GM12872 (cell line): Measurements from ENCODE around the gene REXO4.

Source experiments
- TF ChIP-seq, protein P1 (sequence below): IDR thresholded peaks from 3 replicates; pipeline ENCODE4 v1.5.1; 2011; ENCODE audit warnings: low read depth, mild to moderate bottlenecking, low read length, moderate library complexity; ENCODE audit not compliant: insufficient read depth

Gene REXO4

DNA sequence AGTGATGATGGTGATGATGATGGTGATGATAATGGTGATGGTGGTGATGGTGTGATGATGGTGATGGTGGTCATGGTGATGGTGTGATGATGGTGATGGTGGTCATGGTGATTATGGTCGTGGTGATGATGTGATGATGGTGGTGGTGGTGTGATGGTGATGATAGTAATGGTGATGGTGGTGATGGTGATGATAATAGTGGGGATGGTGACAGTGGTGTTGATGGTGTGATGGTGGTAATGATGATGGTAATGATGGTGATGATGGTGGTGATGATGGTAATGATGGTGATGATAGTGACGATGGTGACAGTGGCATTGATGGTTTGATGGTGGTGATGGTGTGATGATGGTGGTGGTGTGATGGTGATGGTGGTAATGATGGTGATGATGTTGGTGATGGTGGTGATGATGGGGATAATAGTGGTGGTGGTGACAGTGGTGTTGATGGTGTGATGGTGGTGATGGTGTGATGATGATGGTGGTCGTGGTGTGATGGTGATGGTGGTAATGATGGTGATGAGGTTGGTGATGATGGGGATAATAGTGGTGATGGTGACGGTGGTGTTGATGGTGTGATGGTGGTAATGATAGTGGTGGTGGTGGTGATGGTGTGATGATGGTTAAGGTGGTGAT, 35.2 kb downstream of the REXO4 start:
- TF ChIP-seq, protein P1, sequence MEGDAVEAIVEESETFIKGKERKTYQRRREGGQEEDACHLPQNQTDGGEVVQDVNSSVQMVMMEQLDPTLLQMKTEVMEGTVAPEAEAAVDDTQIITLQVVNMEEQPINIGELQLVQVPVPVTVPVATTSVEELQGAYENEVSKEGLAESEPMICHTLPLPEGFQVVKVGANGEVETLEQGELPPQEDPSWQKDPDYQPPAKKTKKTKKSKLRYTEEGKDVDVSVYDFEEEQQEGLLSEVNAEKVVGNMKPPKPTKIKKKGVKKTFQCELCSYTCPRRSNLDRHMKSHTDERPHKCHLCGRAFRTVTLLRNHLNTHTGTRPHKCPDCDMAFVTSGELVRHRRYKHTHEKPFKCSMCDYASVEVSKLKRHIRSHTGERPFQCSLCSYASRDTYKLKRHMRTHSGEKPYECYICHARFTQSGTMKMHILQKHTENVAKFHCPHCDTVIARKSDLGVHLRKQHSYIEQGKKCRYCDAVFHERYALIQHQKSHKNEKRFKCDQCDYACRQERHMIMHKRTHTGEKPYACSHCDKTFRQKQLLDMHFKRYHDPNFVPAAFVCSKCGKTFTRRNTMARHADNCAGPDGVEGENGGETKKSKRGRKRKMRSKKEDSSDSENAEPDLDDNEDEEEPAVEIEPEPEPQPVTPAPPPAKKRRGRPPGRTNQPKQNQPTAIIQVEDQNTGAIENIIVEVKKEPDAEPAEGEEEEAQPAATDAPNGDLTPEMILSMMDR: no peak

DNA sequence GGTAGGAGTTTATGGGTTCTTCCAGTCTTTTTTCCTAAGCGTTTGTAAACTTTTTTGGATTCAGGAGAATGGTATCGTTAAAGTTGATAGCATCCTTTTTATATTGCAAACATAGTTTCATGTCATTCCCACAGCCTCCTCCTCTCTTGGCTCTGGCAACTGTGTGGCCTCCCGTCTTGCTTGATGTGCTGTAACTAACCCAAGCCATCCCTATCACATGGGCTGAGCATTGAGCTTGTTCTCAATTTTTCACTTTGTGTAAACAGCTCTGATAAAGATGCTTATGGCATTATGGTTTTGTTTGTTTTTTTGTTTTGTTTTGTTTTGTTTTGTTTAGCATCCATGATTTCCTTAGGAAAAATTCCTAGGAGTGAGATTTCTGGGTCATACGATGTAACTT, 37.1 kb downstream of the REXO4 start:
- TF ChIP-seq, protein P1: no peak

GRCh38 chr9:133379153-133380086, 38.4 kb downstream of the REXO4 start:
- TF ChIP-seq, protein P1: no peak

DNA sequence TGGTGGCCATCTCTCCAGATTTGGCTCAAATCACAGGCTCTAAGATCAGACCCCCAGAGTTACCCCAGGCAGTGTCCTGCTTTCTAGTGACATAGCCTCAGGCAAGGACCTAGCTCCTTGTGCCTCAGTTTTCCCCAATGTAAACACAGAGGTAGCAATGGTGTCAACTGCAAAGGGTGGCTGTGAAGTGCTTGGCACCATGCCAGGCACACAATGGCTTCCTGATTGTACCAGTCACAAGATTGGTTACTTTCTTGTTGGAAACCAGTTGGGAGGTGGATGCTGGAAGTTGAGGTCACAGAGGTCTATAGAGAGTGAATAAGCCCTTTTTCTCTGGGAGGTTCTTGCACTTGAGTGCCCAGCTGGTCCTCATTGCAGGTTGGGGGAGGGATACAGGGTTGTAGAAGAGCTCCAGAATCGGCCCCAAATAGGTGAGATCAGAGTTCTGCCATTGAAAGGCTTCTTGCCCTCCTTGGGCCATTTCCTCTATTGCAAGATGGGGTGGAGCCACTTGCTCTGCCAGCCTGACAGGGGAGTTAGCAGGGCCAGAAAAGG, 39.3 kb downstream of the REXO4 start:
- TF ChIP-seq, protein P1: no peak

DNA sequence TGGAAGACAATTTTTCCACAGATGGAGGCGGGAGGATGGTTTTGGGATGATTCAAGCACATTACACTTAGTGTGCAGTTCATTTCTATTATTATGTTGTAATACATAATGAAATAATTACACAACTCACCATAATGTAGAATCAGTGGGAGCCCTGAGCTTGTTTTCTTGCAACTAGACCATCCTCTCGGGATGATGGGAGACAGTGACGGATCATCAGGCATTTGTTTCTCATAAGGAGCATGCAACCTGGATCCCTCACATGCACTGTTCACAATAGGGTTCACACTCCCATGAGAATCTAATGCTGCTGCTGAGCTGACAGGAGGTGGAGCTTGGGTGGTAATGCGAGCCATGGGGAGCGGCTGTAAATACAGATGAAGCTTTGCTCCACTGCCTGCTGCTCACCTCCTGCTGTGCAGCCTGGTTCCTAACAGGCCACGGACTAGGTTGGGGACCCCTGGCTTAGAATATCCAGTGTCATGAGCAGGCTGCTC, 40.0 kb downstream of the REXO4 start:
- TF ChIP-seq, protein P1: no peak

GRCh38 chr9:133375724-133376654, 41.8 kb downstream of the REXO4 start, which contains the start of the genes STKLD1 and SURF4:
Gene STKLD1 (plus strand): TSS chr9:133376366. CDS start chr9:133376474, 108 bp downstream.
Gene SURF4 (minus strand): TSS chr9:133376060. CDS start chr9:133375969, 91 bp downstream.
- TF ChIP-seq, protein P1: no peak
